Thoracic aorta (tissue), 2 donors: ENCODE data around the gene GALR3. TPM values are rescaled to one million over a fixed set of nuclear protein-coding genes. Genes with fewer than 3 reads are reported as not detected.

ENCODE experiments used
- ATAC-seq: fragments of 150-250 bp; one replicate; pipeline ENCODE4 v1.8.0; 2017; ENCODE audit warnings: low read depth; ENCODE audit not compliant: insufficient number of reproducible peaks, low FRiP score
- DNase-seq: peaks from one replicate; pipeline ENCODE4 v3.0.0-alpha.2; 2020; ENCODE audit warnings: low spot score
- H3K27ac ChIP-seq, 2 donors: fragments of 200-600 bp; sonication (generic); 1 replicate in 1 of 2; 2 replicates in 1 of 2; pipeline ENCODE4 v1.5.1; 2016; ENCODE audit warnings: mild to moderate bottlenecking in 2 of 2, moderate library complexity in 2 of 2
- H3K27me3 ChIP-seq: fragments of 200-600 bp; sonication (generic); replicated peaks from 2 replicates; pipeline ENCODE4 v1.6.0; 2016; ENCODE audit warnings: mild to moderate bottlenecking; ENCODE audit not compliant: insufficient read depth
- H3K36me3 ChIP-seq: fragments of 200-600 bp; sonication (generic); one replicate; pipeline ENCODE4 v1.5.1; 2016
- H3K4me1 ChIP-seq, 2 donors: fragments of 200-600 bp; sonication (generic); 1 replicate in 1 of 2; 2 replicates in 1 of 2; pipeline versions ENCODE4 v1.5.1 to v1.6.0; 2016; ENCODE audit warnings: low read depth in 2 of 2, mild to moderate bottlenecking in 1 of 2; ENCODE audit not compliant: control insufficient read depth in 1 of 2
- H3K4me3 ChIP-seq: fragments of 200-600 bp; sonication (generic); 2 replicates; pipeline ENCODE4 v1.5.1; 2016; ENCODE audit warnings: mild to moderate bottlenecking
- H3K9me3 ChIP-seq: fragments of 200-600 bp; sonication (generic); 2 replicates; pipeline ENCODE4 v1.5.1; 2016
- CTCF ChIP-seq: fragments of 200-600 bp; sonication (generic); IDR thresholded peaks from one replicate; pipeline ENCODE4 v1.5.1; 2019; ENCODE audit warnings: antibody characterized with exemption
- total RNA-seq, 2 donors: library from RNA; depleted of rRNA; stranded (reverse); fragments of >200 nt; gene quantifications; one replicate each; pipeline versions ENCODE4 v1.1.0 to v1.2.3, GENCODE V29; 2016

The GALR3 gene
- not detected for total RNA-seq

- no peak within 1 kb of the TSS for H3K4me3 ChIP-seq
- DNase-seq (no peak), ATAC-seq (no peak)
- H3K27ac ChIP-seq: no peak within 1 kb of the TSS
- no peak for TF ChIP-seq CTCF
- H3K27me3 ChIP-seq: no peaks in the 10 kb centered on the region
- H3K36me3 ChIP-seq: no peaks in the 10 kb centered on the region
- peaks cover 11 to 28% of the 10 kb centered on the region in 2 donors for H3K4me1 ChIP-seq
- H3K9me3 ChIP-seq: no peaks in the 10 kb centered on the region
Measured at GRCh38 chr22:37823134-37823985, at the start of gene GALR3. TSS of gene GALR3 (plus strand) at chr22:37823382. CDS start at chr22:37823407, 25 bp downstream.

GRCh38 chr22:37774728-37775127 lies 48.5 kb upstream of the GALR3 start:
- no peak overlapping the region for H3K4me3 ChIP-seq
- no peak for ATAC-seq
- peaks cover 0 to 11% of the 10 kb centered on the region in 2 donors for H3K4me1 ChIP-seq
- no peak overlapping the region for H3K27ac ChIP-seq
- DNase-seq: no peak
- TF ChIP-seq CTCF: no peak
- peaks cover 31% of the 10 kb centered on the region for H3K36me3 ChIP-seq
- H3K27me3 ChIP-seq: no peaks in the 10 kb centered on the region
- no peaks in the 10 kb centered on the region for H3K9me3 ChIP-seq

- Histone ChIP-seq H3K4me3 (no peak overlapping the region), H3K4me1 (peaks cover 0 to 11% of the 10 kb centered on the region in 2 donors), H3K27ac (no peak overlapping the region), H3K27me3 (no peaks in the 10 kb centered on the region), H3K36me3 (peaks cover 28% of the 10 kb centered on the region), H3K9me3 (no peaks in the 10 kb centered on the region)
- no peak for ATAC-seq
- DNase-seq: no peak
- no peak for TF ChIP-seq CTCF
Measured at GRCh38 chr22:37775785-37776638, 47.2 kb upstream of the GALR3 start.

- Histone ChIP-seq H3K9me3 (no peaks in the 10 kb centered on the region), H3K27ac (no peak overlapping the region), H3K36me3 (peaks cover 23% of the 10 kb centered on the region), H3K4me3 (no peak overlapping the region), H3K27me3 (no peaks in the 10 kb centered on the region), H3K4me1 (peaks cover 0 to 11% of the 10 kb centered on the region in 2 donors)
- TF ChIP-seq CTCF: no peak
- ATAC-seq (no peak), DNase-seq (no peak)
Measured at GRCh38 chr22:37776639-37777005, 46.6 kb upstream of the GALR3 start.

- ATAC-seq (peak; percentile 11), DNase-seq (no peak)
- no peak for TF ChIP-seq CTCF
- H3K4me1 ChIP-seq: peaks cover 0 to 17% of the 10 kb centered on the region in 2 donors
- H3K36me3 ChIP-seq: peaks cover 17% of the 10 kb centered on the region
- no peaks in the 10 kb centered on the region for H3K27me3 ChIP-seq
- H3K9me3 ChIP-seq: no peaks in the 10 kb centered on the region
- no peak overlapping the region for H3K27ac ChIP-seq
- no peak overlapping the region for H3K4me3 ChIP-seq
Measured at GRCh38 chr22:37777122-37777687, 46.0 kb upstream of the GALR3 start.
